ENCODE measurements around the gene GOLGA6D.
"Not testable (repeated sequence)": the region's sequence is repeated elsewhere in the genome, so short reads cannot be mapped to it uniquely, and the experiment has no call there.

The GOLGA6D gene

DNA sequence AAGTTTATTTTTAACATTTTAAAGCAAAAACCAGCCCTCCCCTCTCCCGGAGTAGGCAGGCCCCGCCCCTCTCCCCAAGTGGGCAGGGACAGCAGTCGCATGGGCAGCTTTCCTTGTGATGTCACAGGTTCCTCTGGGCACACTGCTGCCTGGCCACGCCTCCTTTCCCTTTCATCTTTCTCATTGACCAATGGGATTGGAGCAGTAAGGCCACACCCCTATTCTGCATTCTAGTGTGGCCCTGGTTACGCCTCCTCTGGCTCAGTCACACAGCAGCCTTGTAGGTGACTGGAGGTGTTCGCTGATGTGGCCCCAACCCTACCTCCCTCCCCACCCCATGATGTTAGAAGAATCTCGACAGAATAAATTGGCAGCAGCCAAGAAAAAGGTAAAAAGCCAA lies at the start of gene GOLGA6D:
Gene GOLGA6D, plus strand, starts transcription at position 264 of the 400 bp plus-strand sequence. Its CDS starts 41 bp downstream, at position 305.
- intact Hi-C loops (cut with DNase I); DNase-seq: not testable (repeated sequence)

DNA sequence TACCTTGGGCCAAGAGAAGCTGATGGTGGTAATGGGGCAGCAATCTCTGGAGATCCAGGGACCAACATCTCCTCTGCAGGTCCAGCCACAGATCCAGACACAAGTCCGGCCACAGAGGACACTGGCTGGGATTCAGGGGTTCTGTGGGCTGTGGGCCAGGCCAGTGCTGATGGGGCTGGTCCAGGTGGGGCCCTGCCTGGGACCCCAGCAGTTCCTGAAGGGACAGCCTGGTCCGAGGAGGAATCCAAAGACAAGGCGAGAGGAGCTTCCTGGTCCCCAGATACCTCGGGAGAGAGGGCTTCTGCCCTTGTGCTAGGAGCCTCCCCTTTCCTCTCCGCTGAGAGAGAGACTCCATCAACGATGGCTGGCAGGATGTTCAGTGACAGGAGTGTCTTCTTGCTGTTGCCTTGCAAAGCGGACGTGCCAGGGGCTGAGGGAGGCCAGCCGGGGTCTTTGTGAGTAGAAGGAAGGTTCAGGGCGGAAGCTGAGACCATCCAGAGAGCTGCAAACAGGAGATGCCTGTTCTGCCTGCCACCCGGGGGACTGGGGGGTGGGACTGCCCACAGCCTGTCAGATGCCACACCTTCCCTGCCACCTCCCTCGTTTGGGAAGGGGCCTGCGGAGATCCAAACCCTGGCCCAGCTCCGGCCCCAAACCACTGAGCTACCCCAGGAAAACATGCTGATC lies 49.0 kb upstream of the GOLGA6D start:
- no peak for DNase-seq
- intact Hi-C loops (cut with DNase I), result no loop called here

DNA sequence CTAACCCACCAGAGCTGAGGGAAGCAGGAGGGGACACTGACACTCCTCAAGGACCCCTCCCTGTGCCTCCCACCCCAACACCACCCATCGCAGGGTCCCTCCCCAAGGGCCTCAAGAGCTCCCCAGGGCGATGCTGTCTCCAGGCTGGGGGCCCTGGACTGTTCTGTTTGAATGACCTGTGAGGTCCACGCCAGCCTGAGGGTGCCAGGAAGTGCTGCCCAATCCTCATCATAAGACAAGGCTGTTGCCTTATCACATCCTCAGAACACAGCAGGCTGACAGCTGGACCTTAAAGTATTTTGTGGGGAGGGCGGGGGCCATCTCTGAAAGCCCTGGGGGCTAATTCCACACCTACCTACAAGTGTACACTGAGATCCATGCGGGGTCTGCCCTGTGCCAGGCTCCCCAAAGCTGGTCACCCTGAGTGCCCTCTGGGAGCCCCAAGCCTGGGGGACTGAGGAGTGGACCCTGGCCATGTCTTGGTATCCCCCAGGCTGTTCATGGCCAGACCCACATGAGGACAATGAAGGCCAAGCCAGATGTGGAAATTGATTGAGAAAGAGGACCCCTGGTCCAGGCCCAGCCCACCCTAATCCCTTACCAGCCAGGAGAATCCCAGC lies 48.3 kb upstream of the GOLGA6D start:
- DNase-seq, result no peak

DNA sequence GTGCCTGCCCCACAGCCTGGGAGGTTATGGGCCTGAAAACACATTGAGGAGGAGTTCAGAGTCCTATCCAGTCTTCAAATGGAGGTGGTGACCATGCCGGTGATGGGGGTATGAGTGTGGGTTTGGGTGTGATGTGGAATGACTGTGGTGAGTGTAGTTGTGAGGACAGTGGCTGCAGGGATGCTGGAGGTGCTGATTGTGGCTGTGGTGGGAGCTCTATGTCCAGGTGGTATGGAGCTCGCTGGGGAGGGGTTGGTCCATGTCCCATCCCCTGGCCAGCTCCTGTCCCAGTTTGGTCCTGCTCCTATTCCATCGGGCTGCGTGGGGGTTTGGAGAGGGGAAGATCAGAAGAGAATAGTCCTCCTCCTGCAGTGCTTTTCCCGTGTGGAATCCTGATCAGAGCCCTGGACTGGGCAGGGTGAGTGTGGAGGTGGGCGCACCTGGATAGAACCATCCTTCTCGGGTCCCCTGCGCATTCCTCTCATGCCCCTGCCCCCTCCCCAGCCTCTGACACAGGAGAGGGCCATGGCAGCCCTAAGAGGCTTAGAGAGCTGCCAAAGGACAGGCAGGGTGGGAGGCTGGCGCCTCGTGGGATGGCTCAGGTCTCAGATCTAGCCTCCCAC lies 47.5 kb upstream of the GOLGA6D start:
- peak in 1 of 42 donors; percentile 15 for DNase-seq
- intact Hi-C loops (cut with DNase I), result no loop called here

More for the DNA sequence above, 48.3 kb upstream of the GOLGA6D start:
- intact Hi-C loops (cut with DNase I), result no loop called here

- peak in 1 of 42 donors; percentile 23 for DNase-seq
- intact Hi-C loops (cut with DNase I), result no loop called here
Measured at GRCh38 chr15:75235760-75236729, 46.6 kb upstream of the GOLGA6D start.

DNA sequence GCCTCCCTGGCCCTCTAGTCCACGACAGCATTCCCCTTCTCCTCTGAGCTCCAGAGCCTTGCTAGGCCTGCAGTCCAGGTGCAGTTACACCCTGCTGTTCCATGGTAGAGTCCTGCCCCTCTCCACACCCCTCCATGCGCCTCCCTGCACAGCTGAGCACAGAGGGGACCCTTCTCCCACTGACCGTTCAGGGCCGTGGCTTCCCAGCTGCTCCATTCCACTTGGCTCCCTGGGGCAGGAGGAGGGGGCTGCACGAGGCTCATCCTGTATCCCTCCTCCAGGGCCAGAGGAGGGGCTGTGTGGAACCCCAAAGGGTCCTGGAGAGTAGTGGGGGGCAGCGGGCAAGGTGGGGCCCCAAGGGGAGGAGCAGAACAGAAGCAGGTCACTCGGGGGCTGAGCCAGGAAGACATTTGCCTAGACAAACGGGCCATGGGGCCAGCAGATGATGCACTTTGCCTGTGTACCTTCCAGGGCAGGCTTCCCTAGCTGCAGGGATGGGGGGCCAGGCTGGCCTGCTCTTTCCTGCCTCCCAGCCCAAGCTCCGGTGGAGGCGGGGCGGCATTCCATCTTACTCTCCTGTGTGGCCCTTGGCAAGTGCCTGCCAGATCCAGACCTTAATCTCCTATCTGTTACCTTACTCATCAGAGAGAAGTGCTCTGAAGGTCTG lies 45.2 kb upstream of the GOLGA6D start:
- intact Hi-C loops (cut with DNase I), result no loop called here
- peak in 2 of 42 donors; percentile 1 to 22 for DNase-seq

DNA sequence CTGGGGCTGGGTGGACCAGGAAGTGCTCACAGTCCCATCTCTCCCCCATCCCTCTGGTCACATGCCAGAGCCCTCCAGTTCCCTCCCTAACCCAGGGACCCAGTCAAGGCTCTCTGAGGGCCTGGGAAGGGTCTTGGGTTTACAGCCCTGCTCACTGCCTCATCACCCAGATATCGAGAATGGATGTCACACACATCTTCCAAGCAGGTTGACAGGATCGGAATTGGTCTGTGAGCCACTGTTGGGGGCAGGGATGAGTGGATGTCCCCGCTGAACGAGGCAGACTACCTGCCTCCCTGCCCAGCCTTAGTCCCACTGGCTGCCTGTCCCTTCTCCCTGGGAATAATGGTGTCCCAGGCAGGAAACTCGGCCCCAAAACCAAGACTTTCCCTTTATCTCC lies 44.5 kb upstream of the GOLGA6D start:
- intact Hi-C loops (cut with DNase I), result no loop called here
- DNase-seq, result peak in 2 of 42 donors; percentile 2 to 13

GRCh38 chr15:75245741-75246140 lies 36.9 kb upstream of the GOLGA6D start:
- intact Hi-C loops (cut with DNase I), result not testable (repeated sequence)
- DNase-seq, result peak in 2 of 42 donors; percentile 1 to 3

- intact Hi-C loops (cut with DNase I), result not testable (repeated sequence)
- DNase-seq, result peak in 2 of 42 donors; percentile 5 to 14
Measured at GRCh38 chr15:75248991-75249390, 33.6 kb upstream of the GOLGA6D start.

DNA sequence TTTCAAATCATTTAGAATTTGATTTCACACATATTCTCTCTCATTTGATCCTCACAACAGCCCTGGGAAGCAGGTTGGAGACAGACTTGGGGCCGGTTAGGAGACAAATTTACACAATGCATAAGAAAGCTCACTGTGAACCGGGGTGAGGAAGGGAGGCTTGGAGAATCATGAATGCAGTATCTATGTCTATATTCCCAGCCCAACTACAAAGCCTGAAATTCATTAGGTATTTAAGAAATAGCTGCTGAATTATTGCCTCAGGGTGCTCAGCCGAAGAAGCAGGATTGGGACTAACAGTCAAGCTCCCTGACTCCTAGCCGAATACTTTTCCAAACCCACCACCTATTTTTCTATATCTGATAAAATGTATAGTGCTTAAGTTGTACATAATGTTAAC lies 32.9 kb upstream of the GOLGA6D start:
- DNase-seq, result peak in 2 of 42 donors; percentile 0 to 6
- intact Hi-C loops (cut with DNase I), result no loop called here

GRCh38 chr15:75251343-75251742 lies 31.3 kb upstream of the GOLGA6D start:
- intact Hi-C loops (cut with DNase I), result not testable (repeated sequence)
- peak in 1 of 42 donors; percentile 7 for DNase-seq

DNA sequence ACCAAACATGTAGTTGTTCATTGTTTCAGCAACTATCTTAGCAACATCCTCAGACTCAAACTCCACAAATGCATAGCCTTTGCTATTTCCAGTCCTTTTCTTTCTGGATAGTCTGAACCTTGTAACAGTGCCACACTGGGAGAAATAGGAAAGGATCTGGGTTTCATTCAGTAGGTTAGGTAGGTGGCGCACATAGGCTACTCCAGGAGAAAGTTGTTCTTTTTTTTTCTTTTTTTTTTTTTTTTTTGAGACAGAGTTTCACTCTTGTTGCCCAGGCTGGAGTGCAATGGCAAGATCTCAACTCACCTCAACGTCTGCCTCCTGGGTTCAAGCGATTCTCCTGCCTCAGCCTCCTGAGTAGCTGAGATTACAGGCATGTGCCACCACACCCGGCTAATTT lies 30.4 kb upstream of the GOLGA6D start:
- DNase-seq; intact Hi-C loops (cut with DNase I): not testable (repeated sequence)

GRCh38 chr15:75258034-75258433 lies 24.6 kb upstream of the GOLGA6D start, which contains the start of gene GOLGA6C:
GOLGA6C (plus strand) TSS chr15:75258334; CDS start chr15:75258599, 265 bp downstream.
- DNase-seq; intact Hi-C loops (cut with DNase I): not testable (repeated sequence)

DNA sequence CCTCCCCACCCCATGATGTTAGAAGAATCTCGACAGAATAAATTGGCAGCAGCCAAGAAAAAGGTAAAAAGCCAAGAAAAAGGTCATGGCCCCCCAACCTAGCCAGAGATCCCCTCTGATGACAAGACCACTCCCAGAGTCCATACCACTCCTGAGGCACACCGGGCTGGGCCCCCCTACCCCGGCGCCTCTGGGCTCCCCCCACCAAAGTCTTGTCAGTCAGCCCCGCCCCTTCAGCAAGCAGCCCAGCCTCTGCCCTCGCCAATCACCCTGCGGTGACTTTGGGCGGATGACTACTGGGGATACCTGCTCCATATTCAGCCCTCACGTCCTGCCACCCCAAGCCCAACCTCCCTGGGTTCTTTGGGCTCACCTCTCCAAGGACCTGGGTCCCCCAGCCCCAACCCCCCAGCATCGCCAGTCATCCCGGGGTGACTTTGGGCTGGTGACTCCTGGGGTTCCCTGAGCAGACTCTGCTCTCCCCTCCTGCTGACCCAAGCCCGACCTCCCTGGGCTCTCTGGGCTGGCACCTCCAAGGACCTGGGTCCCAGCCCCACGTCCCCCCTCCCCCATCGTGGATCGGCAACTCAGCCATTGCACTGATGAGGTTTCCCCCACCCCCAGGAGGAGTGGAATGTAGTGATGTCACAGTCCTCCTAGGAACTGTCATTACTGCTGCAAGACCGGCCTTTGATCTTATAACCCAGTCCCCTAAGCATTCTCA lies 23.9 kb upstream of the GOLGA6D start:
- intact Hi-C loops (cut with DNase I); DNase-seq: not testable (repeated sequence)

GRCh38 chr15:75259873-75260272 lies 22.8 kb upstream of the GOLGA6D start:
- DNase-seq; intact Hi-C loops (cut with DNase I): not testable (repeated sequence)

DNA sequence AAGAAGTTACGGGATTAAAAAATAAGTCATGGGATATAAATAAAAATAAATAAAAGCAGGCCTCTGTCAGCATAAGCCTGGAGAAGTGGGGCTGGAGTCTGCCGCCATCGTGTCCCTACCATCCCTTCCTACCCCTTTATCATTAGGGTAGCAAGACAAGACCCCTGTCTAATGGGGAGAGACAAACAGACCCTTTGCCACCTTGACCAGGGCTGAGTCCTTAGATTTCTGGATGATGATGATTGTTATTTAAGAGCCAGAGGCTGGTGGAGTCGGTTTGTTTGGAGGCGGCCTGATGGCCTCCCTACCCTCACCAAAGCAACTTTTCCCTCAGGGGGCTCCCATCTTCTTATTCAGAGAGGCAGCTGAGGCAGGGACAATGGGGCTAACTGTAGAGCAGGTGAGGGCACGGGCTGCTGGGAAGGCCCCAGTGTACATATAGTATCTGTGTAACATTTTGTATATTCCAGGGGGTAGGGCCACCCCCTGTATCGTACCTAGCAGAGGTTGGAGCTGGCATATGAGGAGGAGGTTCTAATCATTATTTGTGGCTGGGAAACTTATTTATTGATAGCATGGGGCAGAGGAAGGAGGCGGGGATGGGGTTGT lies 8.8 kb upstream of the GOLGA6D start:
- intact Hi-C loops (cut with DNase I), result not testable (repeated sequence)

DNA sequence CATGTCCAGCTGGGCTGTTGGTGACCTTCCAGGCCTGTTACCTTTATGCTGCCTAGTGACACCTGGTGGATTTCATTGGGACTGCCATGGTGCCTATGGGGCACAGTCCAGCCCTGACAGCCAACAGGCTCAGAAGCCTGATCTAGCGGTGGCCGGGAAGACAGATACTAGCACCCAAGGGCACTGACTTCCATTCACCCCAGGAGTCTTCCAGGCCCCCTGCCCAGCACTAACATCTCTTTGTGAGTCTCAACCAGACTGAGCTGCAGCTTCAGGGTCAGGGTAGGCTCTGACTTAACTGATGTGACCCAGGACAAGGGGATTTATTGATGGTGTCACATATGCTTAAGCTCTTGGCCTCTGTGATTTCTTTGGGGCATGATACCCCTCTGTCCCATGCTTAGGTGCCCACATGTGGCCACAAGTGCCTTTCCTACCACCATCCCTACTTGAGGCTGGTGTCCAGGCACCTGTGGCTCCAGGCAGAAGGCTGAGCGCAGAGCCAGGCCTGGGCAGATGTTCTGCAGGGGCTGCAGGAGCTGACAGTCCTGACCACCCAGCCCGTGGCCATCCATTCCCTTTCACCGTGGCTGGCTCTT lies 8.0 kb upstream of the GOLGA6D start:
- peak in 41 of 42 donors; percentile 22 to 86 (median 62) for DNase-seq
- intact Hi-C loops (cut with DNase I), result not testable (repeated sequence)

More for the DNA sequence above, 8.8 kb upstream of the GOLGA6D start:
- peak in 1 of 42 donors; percentile 29 for DNase-seq

Data from head of caudate nucleus (tissue), 42 donors.